GM23248 (cell line): Measurements from ENCODE around the gene ADAMTS6. TPM values are rescaled to one million over a fixed set of nuclear protein-coding genes. Genes with fewer than 3 reads are reported as not detected.
A peak's percentile ranks its signal among the peaks of the same experiment; 100 is the strongest.

ENCODE experiments used
- DNase-seq: peaks from one replicate; pipeline ENCODE4 v3.0.0-alpha.2; 2015
- H2AFZ ChIP-seq: fragments of 200-600 bp; sonication (generic); 2 replicates; pipeline ENCODE4 v1.6.1; 2016; ENCODE audit warnings: antibody characterized with exemption
- H3F3A ChIP-seq: fragments of 200-600 bp; sonication (generic); 2 replicates; pipeline ENCODE4 v1.6.1; 2016; ENCODE audit warnings: mild to moderate bottlenecking, antibody characterized with exemption, mixed run types; ENCODE audit not compliant: insufficient read depth
- H3K27ac ChIP-seq: fragments of 200-600 bp; sonication (generic); 2 replicates; pipeline ENCODE4 v1.5.1; 2016; ENCODE audit warnings: mild to moderate bottlenecking
- H3K27me3 ChIP-seq: fragments of 200-600 bp; sonication (generic); replicated peaks from 2 replicates; pipeline ENCODE4 v1.6.1; 2016; ENCODE audit warnings: mild to moderate bottlenecking; ENCODE audit not compliant: insufficient read depth
- H3K36me3 ChIP-seq: fragments of 200-600 bp; sonication (generic); 2 replicates; pipeline ENCODE4 v1.6.1; 2016; ENCODE audit warnings: low read depth, mild to moderate bottlenecking
- H3K4me1 ChIP-seq: fragments of 200-600 bp; sonication (generic); 2 replicates; pipeline ENCODE4 v1.6.1; 2016; ENCODE audit warnings: mild to moderate bottlenecking; ENCODE audit not compliant: insufficient read depth
- H3K4me2 ChIP-seq: fragments of 200-600 bp; sonication (generic); one replicate; pipeline ENCODE4 v1.6.1; 2016; ENCODE audit warnings: mild to moderate bottlenecking; ENCODE audit not compliant: unreplicated experiment
- H3K4me3 ChIP-seq: fragments of 200-600 bp; sonication (generic); 2 replicates; pipeline ENCODE4 v1.5.1; 2016; ENCODE audit warnings: mild to moderate bottlenecking
- H3K79me2 ChIP-seq: fragments of 200-600 bp; sonication (generic); 2 replicates; pipeline ENCODE4 v1.6.1; 2016; ENCODE audit warnings: mild to moderate bottlenecking; ENCODE audit not compliant: insufficient read depth
- H3K9ac ChIP-seq: fragments of 200-600 bp; sonication (generic); 2 replicates; pipeline ENCODE4 v1.6.1; 2016; ENCODE audit warnings: mild to moderate bottlenecking
- H3K9me2 ChIP-seq: fragments of 200-600 bp; sonication (generic); 2 replicates; pipeline ENCODE4 v1.6.1; 2016; ENCODE audit warnings: mixed run types, mild to moderate bottlenecking, moderate library complexity; ENCODE audit not compliant: insufficient read depth
- H3K9me3 ChIP-seq: fragments of 200-600 bp; sonication (generic); one replicate; pipeline ENCODE4 v1.6.1; 2017; ENCODE audit warnings: low read depth
- H4K20me1 ChIP-seq: fragments of 200-600 bp; sonication (generic); 2 replicates; pipeline ENCODE4 v1.6.0; 2016; ENCODE audit not compliant: insufficient read depth
- EZH2 ChIP-seq: fragments of 200-600 bp; sonication (generic); IDR thresholded peaks from 2 replicates; pipeline ENCODE4 v1.6.1; 2018; ENCODE audit warnings: antibody characterized with exemption, mild to moderate bottlenecking; ENCODE audit not compliant: insufficient read depth, poor library complexity, severe bottlenecking
- EZH2phosphoT487 ChIP-seq: fragments of 200-600 bp; sonication (generic); IDR thresholded peaks from 2 replicates; pipeline ENCODE4 v1.6.1; 2018; ENCODE audit warnings: antibody characterized with exemption, moderate library complexity, mild to moderate bottlenecking, low read depth; ENCODE audit not compliant: insufficient read depth
- WGBS, 2 experiments: methylation state at CpG; one replicate each; pipeline ENCODE4 v1.1.6; 2015 to 2017; ENCODE audit warnings: low lambda C conversion rate in 2 of 2, low coverage in 1 of 2; ENCODE audit errors: missing lambda C conversion rate in 2 of 2; 5-methylcytosine and 5-hydroxymethylcytosine counted together
- in situ Hi-C: fragments of 300-500 bp; cut with MboI; formaldehyde crosslinking; loops from 2 replicates; pipeline ENCODE4 v1.15.0; 2020
- polyA plus RNA-seq: library from polyadenylated mRNA; unstranded; fragments of >200 nt; fragmentation: Nextera tagmentation; extraction: Ambion mirVana; gene quantifications from 2 replicates; pipeline ENCODE4 v1.2.1, GENCODE V29; 2016
- total RNA-seq: library from RNA; depleted of rRNA; stranded (reverse); fragments of >200 nt; shearing (Covaris generic); gene quantifications from 2 replicates; pipeline ENCODE4 v1.2.3, GENCODE V29; 2014

ADAMTS6 gene
- total and polyA plus RNA-seq, 2 experiments from 2014 or later = 10.1 to 76.0 TPM

DNA sequence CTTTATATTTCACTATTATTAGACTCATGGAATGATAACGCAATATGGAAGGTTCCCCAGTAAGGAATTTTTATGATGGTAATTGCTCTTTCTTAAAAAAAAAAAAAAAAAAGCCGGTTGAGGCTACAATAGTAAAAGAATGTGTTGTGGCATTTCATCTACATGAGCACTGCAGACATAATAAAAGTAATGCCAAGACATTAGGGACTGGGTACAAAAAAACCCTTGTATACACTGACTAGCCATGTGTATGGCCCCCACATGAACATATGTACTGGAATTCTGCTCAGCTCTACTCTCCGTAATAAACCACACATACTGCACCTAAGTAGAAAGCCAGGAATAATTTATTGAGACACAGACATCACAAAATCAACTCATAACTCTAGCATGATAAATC, 218.4 kb downstream of the ADAMTS6 start:
- Histone ChIP-seq H3K27ac (peak overlapping the region; percentile 42), H3K79me2 (no peaks in the 10 kb centered on the region), H3K9me2 (no peaks in the 10 kb centered on the region), H3K4me1 (peaks cover 30% of the 10 kb centered on the region), H3K9me3 (no peaks in the 10 kb centered on the region), H3F3A (peaks cover 56% of the 10 kb centered on the region), H3K4me2 (peak overlapping the region; percentile 42), H2AFZ (no peak overlapping the region), H4K20me1 (no peaks in the 10 kb centered on the region), H3K27me3 (no peaks in the 10 kb centered on the region), H3K9ac (no peak overlapping the region), H3K4me3 (no peak overlapping the region), H3K36me3 (peaks cover 46% of the 10 kb centered on the region)
- 61 to 65% methylated on average over 3 of the region's 3 CpGs for WGBS, 2 experiments
- DNase-seq = peak; percentile 60
- in situ Hi-C loops = no loop called here
- TF ChIP-seq EZH2phosphoT487 (no peak), EZH2 (no peak)

DNA sequence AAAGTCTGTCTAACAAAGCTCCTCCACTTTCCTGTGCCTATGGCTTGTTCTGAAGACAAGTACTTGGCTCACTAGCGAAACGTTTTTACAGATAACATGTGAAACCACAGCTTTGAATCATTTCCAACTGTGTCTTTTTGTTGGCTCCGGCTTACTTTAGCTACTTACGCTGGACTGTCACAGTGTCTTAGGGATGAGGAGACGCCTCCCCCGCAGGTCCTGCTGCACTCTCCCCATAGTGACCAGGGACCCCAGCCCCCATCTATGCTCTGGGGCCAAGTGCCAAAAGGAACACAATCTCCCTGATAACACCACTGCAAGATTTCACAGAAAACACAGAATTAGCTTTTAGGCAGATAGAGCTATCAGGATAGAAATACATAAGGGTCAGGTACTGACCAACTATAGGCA, 219.1 kb downstream of the ADAMTS6 start:
- H3K9me3 ChIP-seq = no peaks in the 10 kb centered on the region
- H3K4me1 ChIP-seq = peaks cover 30% of the 10 kb centered on the region
- no peaks in the 10 kb centered on the region for H3K79me2 ChIP-seq
- H3K4me2 ChIP-seq = peak overlapping the region; percentile 42
- TF ChIP-seq EZH2phosphoT487 (no peak), EZH2 (no peak)
- H3K27ac ChIP-seq = peak overlapping the region; percentile 42
- H3K4me3 ChIP-seq = 0 out of 2 replicates have a peak overlapping the region, but pooled peaks have one; percentile 10
- DNase-seq = peak; percentile 87
- in situ Hi-C loops = no loop called here
- peaks cover 46% of the 10 kb centered on the region for H3K36me3 ChIP-seq
- no peaks in the 10 kb centered on the region for H3K9me2 ChIP-seq
- H4K20me1 ChIP-seq = no peaks in the 10 kb centered on the region
- 2 to 6% methylated on average over 6 of the region's 6 CpGs for WGBS, 2 experiments
- peaks cover 56% of the 10 kb centered on the region for H3F3A ChIP-seq
- H2AFZ ChIP-seq = no peak overlapping the region
- no peak overlapping the region for H3K9ac ChIP-seq
- H3K27me3 ChIP-seq = no peaks in the 10 kb centered on the region

DNA sequence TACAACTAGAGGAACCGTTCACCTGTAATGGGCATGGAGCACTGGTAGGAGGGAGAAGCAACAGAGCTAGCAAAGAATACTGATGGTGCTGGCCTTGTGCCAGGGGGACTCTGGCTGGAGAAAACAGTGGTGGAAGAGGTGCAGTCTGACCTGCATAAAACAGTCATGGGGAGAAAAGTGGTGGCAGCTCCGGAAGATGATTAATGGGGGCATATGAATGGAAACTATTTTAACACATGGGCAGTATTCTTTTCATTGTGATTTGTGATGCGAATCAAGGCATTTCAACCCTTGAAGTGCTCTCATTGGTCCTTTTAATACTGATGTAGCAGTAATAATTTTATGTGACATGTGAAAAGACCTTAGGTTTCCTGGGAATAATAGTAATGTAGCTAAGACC, 219.6 kb downstream of the ADAMTS6 start:
- peaks cover 56% of the 10 kb centered on the region for H3F3A ChIP-seq
- in situ Hi-C loops = no loop called here
- no peaks in the 10 kb centered on the region for H3K9me2 ChIP-seq
- no peaks in the 10 kb centered on the region for H3K27me3 ChIP-seq
- 96 to 98% methylated on average over 3 of the region's 3 CpGs for WGBS, 2 experiments
- peaks cover 46% of the 10 kb centered on the region for H3K36me3 ChIP-seq
- peak; percentile 23 for DNase-seq
- TF ChIP-seq EZH2 = no peak
- no peak for TF ChIP-seq EZH2phosphoT487
- peak overlapping the region; percentile 42 for H3K27ac ChIP-seq
- 0 out of 2 replicates have a peak overlapping the region, but pooled peaks have one; percentile 10 for H3K4me3 ChIP-seq
- peaks cover 30% of the 10 kb centered on the region for H3K4me1 ChIP-seq
- no peak overlapping the region for H2AFZ ChIP-seq
- peak overlapping the region; percentile 42 for H3K4me2 ChIP-seq
- H3K9me3 ChIP-seq = no peaks in the 10 kb centered on the region
- H4K20me1 ChIP-seq = no peaks in the 10 kb centered on the region
- H3K9ac ChIP-seq = no peak overlapping the region
- H3K79me2 ChIP-seq = no peaks in the 10 kb centered on the region

DNA sequence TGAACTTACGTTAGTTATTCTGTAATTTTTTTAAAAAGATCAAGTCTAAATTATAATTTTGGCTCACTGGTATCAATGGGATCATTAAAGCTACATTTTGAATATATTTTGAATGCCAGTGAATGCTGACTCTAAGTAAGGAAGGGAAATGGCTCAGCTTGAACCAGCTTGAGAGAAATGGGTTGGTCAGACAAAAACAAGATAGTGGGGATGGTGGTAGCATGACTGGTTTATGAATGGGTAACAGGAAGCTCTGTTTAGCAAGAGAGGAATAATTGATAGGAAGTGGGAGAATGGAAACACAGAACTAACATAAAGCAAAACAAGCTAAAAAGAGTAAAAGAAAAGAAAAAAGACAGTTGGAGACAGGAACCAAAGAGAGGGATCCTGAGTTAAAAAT, 220.2 kb downstream of the ADAMTS6 start:
- WGBS, 2 experiments = 98 to 100% methylated on average over 1 of the region's 1 CpG
- no peak overlapping the region for H3K4me3 ChIP-seq
- no peaks in the 10 kb centered on the region for H4K20me1 ChIP-seq
- peaks cover 30% of the 10 kb centered on the region for H3K4me1 ChIP-seq
- H3K4me2 ChIP-seq = no peak overlapping the region
- no peaks in the 10 kb centered on the region for H3K79me2 ChIP-seq
- no peak for TF ChIP-seq EZH2phosphoT487
- no peak for TF ChIP-seq EZH2
- H2AFZ ChIP-seq = no peak overlapping the region
- H3K9me2 ChIP-seq = no peaks in the 10 kb centered on the region
- no peak overlapping the region for H3K9ac ChIP-seq
- in situ Hi-C loops = no loop called here
- peak; percentile 14 for DNase-seq
- H3K9me3 ChIP-seq = no peaks in the 10 kb centered on the region
- peaks cover 53% of the 10 kb centered on the region for H3F3A ChIP-seq
- H3K27ac ChIP-seq = no peak overlapping the region
- H3K36me3 ChIP-seq = peaks cover 45% of the 10 kb centered on the region
- no peaks in the 10 kb centered on the region for H3K27me3 ChIP-seq

DNA sequence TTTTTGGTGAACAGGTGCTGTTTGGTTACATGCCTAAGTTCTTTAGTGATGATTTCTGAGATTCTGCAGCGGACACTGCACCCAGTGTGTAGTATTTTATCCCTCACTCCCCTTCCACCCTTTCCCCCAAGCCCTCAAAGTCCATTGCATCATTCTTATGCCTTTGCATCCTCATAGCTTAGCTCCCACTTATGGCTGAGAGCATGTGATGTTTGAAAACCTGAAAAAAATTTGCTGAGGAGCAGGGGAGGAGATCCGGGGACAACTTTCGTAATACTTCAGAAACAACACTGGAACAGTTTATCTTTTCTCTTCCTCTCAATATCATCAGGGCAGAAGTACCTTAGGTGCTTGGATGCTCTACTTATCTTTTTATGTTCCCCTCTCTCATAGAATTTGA, 226.4 kb downstream of the ADAMTS6 start:
- Histone ChIP-seq H3K9me3 (no peaks in the 10 kb centered on the region), H3K36me3 (peaks cover 47% of the 10 kb centered on the region), H3K27me3 (no peaks in the 10 kb centered on the region), H3K4me1 (no peaks in the 10 kb centered on the region), H3K9ac (no peak overlapping the region), H3K9me2 (no peaks in the 10 kb centered on the region), H3K27ac (no peak overlapping the region), H3K4me2 (no peak overlapping the region), H3F3A (no peaks in the 10 kb centered on the region), H2AFZ (no peak overlapping the region), H4K20me1 (no peaks in the 10 kb centered on the region), H3K4me3 (no peak overlapping the region), H3K79me2 (no peaks in the 10 kb centered on the region)
- TF ChIP-seq EZH2 (no peak), EZH2phosphoT487 (no peak)
- 96% methylated on average over 3 of the region's 3 CpGs for WGBS, 2 experiments
- in situ Hi-C loops = no loop called here
- DNase-seq = no peak
